B cell (primary cell): ENCODE data around the gene KIAA0825. TPM values are rescaled to one million over a fixed set of nuclear protein-coding genes. Genes with fewer than 3 reads are reported as not detected.

ENCODE experiments used
- ATAC-seq: fragments of 200-7000 bp; cut with Tn5 transposase; one replicate; pipeline ENCODE4 v1.10.0; 2021; ENCODE audit warnings: low read depth, mild to moderate bottlenecking, moderate number of reproducible peaks, moderate library complexity
- CTCF ChIA-PET: fragments of 350-600 bp; sonication (Branson Sonifier 250); formaldehyde crosslinking; loops from one replicate; lab custom pipeline; 2021; ENCODE audit warnings: antibody characterized with exemption, inconsistent platforms; lab: Charles Lee
- POLR2A ChIA-PET: fragments of 350-600 bp; sonication (Branson Sonifier 250); formaldehyde crosslinking; loops from one replicate; lab custom pipeline; 2021; ENCODE audit warnings: antibody characterized with exemption; lab: Charles Lee
- DNase-seq: peaks from one replicate; pipeline ENCODE4 v3.0.0; 2013
- H2AFZ ChIP-seq: 2 replicates; pipeline ENCODE4 v1.6.1; 2012; ENCODE audit warnings: mild to moderate bottlenecking, low read depth, low read length; ENCODE audit not compliant: insufficient read depth, poor library complexity, severe bottlenecking
- H3K27ac ChIP-seq, 2 donors: 1 replicate in 1 of 2; 2 replicates in 1 of 2; pipeline ENCODE4 v1.5.1; 2012 to 2013; ENCODE audit warnings: low read length in 2 of 2, mild to moderate bottlenecking in 2 of 2, moderate library complexity in 1 of 2
- H3K27me3 ChIP-seq, 4 experiments: fragments of 200-600 bp in 1 of 4; sonication (generic) in 1 of 4; replicated peaks in 1 of 4; 1 replicate in 2 of 4; 2 replicates in 2 of 4; pipeline versions ENCODE4 v1.6.1 to v1.7.0; 2013 to 2016; ENCODE audit warnings: low read length in 3 of 4, mild to moderate bottlenecking in 2 of 4, mixed read lengths in 1 of 4, moderate library complexity in 1 of 4; ENCODE audit not compliant: insufficient read depth in 4 of 4, control insufficient read depth in 3 of 4; ENCODE audit errors: control extremely low read depth in 1 of 4
- H3K36me3 ChIP-seq, 2 experiments: replicated peaks in 1 of 2; 1 replicate in 1 of 2; 2 replicates in 1 of 2; pipeline versions ENCODE4 v1.6.1 to v1.7.1; 2013; ENCODE audit warnings: low read length in 1 of 2; ENCODE audit not compliant: insufficient read depth in 2 of 2, control insufficient read depth in 1 of 2; ENCODE audit errors: control extremely low read depth in 1 of 2, extremely low read depth in 1 of 2
- H3K4me1 ChIP-seq, 2 donors: fragments of 200-600 bp in 1 of 2; sonication (generic) in 1 of 2; 1 replicate in 1 of 2; 2 replicates in 1 of 2; pipeline versions ENCODE4 v1.5.1 to v1.6.1; 2013 to 2017; ENCODE audit warnings: low read length in 2 of 2; ENCODE audit not compliant: control insufficient read depth in 2 of 2, insufficient read depth in 2 of 2
- H3K4me2 ChIP-seq: replicated peaks from 2 replicates; pipeline ENCODE3; 2012; ENCODE audit warnings: mild to moderate bottlenecking, low read depth, low read length; ENCODE audit not compliant: poor library complexity, severe bottlenecking
- H3K4me3 ChIP-seq, 5 experiments: fragments of 200-600 bp in 1 of 5; sonication (generic) in 1 of 5; 1 replicate in 3 of 5; 2 replicates in 2 of 5; pipeline versions ENCODE4 v1.5.1 to v1.7.0; 2011 to 2016; ENCODE audit warnings: low read length in 4 of 5, mild to moderate bottlenecking in 4 of 5, low read depth in 2 of 5, control low read depth in 1 of 5, moderate library complexity in 1 of 5; ENCODE audit not compliant: insufficient read depth in 1 of 5; ENCODE audit errors: control extremely low read depth in 1 of 5, extremely low read depth in 1 of 5
- H3K79me2 ChIP-seq: fragments of 200-600 bp; sonication (generic); one replicate; pipeline ENCODE4 v1.6.0; 2016; ENCODE audit warnings: low read length; ENCODE audit not compliant: control insufficient read depth, insufficient read depth
- H3K9ac ChIP-seq: fragments of 200-600 bp; sonication (generic); 2 replicates; pipeline ENCODE4 v1.6.1; 2017; ENCODE audit warnings: mild to moderate bottlenecking, low read length, moderate library complexity
- H3K9me3 ChIP-seq, 3 donors: one replicate each; pipeline versions ENCODE4 v1.6.1 to v1.7.1; 2013; ENCODE audit warnings: low read length in 2 of 3; ENCODE audit not compliant: control insufficient read depth in 2 of 3, insufficient read depth in 1 of 3; ENCODE audit errors: control extremely low read depth in 1 of 3
- H4K20me1 ChIP-seq: 2 replicates; pipeline ENCODE4 v1.6.0; 2012; ENCODE audit warnings: mild to moderate bottlenecking, low read length; ENCODE audit not compliant: insufficient read depth, control insufficient read depth, poor library complexity, severe bottlenecking
- H3K27ac Mint-ChIP-seq: one replicate; pipeline ENCODE4 v1.8.0; 2021; ENCODE audit warnings: mixed read lengths
- H3K27me3 Mint-ChIP-seq: one replicate; pipeline ENCODE4 v1.8.0; 2021; ENCODE audit warnings: mixed read lengths
- H3K4me1 Mint-ChIP-seq: one replicate; pipeline ENCODE4 v1.8.0; 2021; ENCODE audit warnings: mixed read lengths
- H3K4me3 Mint-ChIP-seq: one replicate; pipeline ENCODE4 v1.8.0; 2021; ENCODE audit warnings: mixed read lengths
- H3K9me3 Mint-ChIP-seq: one replicate; pipeline ENCODE4 v1.8.0; 2022; ENCODE audit warnings: mixed read lengths; ENCODE audit not compliant: insufficient read depth
- EZH2 ChIP-seq: IDR thresholded peaks from 2 replicates; pipeline ENCODE4 v1.6.1; 2012; ENCODE audit warnings: borderline replicate concordance, low read depth, mild to moderate bottlenecking, moderate library complexity, low read length; ENCODE audit not compliant: insufficient read depth, poor library complexity, severe bottlenecking
- intact Hi-C: fragments of 100-400 bp; cut with micrococcal nuclease; formaldehyde crosslinking; loops from one replicate; pipeline ENCODE4 v1.10.0; 2022
- polyA plus RNA-seq: library from polyadenylated mRNA; depleted of rRNA; stranded (reverse); fragments of >200 nt; gene quantifications from 2 replicates; pipeline ENCODE4 v1.2.3, GENCODE V29; 2012
- total RNA-seq, 2 donors: library from RNA; stranded (reverse); fragments of 120-200 nt in 1 of 2; gene quantifications; 1 replicate in 1 of 2; 2 replicates in 1 of 2; pipeline versions ENCODE4 v1.2.3 to v1.2.4, GENCODE V29; 2013 to 2022
- TF ChIP-seq, protein P1 (sequence below): fragments of 200-600 bp; IDR thresholded peaks from one replicate; pipeline ENCODE4 v1.8.0; 2022; ENCODE audit warnings: antibody characterized with exemption, mild to moderate bottlenecking

KIAA0825 gene
- total and polyA plus RNA-seq, 2 donors (not counting 1 experiment from before 2014, with no cell fraction given), result 0.43 to 2.7 TPM

- CTCF ChIA-PET, result interaction anchor here (0.6 kb wide), 1 partner anchor 10 kb away, joined by 3 read pairs; no protein-coding TSS in a partner anchor
- H3K9me3 Mint-ChIP-seq, result no peaks in the 10 kb centered on the region
Observed at GRCh38 chr5:94397508-94397907, 220.9 kb downstream of the KIAA0825 start.

GRCh38 chr5:94396687-94397086 lies 221.7 kb downstream of the KIAA0825 start:
- Histone ChIP-seq H4K20me1 (no peaks in the 10 kb centered on the region), H3K4me2 (no peak overlapping the region), H3K4me1 (no peaks in the 10 kb centered on the region), H3K9ac (no peak overlapping the region), H3K27me3 (no peaks in the 10 kb centered on the region), H3K9me3 (no peaks in the 10 kb centered on the region), H3K4me3 (no peak overlapping the region), H3K36me3 (no peaks in the 10 kb centered on the region), H3K79me2 (no peaks in the 10 kb centered on the region), H3K27ac (no peak overlapping the region), H2AFZ (no peak overlapping the region)
- Mint-ChIP-seq H3K27ac (no peak overlapping the region), H3K4me3 (no peak overlapping the region), H3K9me3 (no peaks in the 10 kb centered on the region), H3K4me1 (no peaks in the 10 kb centered on the region), H3K27me3 (no peaks in the 10 kb centered on the region)
- ChIA-PET CTCF (no interaction called here), POLR2A (no interaction called here)
- DNase-seq (no peak), ATAC-seq (no peak)
- intact Hi-C loops, result no loop called here
- TF ChIP-seq, protein P1, sequence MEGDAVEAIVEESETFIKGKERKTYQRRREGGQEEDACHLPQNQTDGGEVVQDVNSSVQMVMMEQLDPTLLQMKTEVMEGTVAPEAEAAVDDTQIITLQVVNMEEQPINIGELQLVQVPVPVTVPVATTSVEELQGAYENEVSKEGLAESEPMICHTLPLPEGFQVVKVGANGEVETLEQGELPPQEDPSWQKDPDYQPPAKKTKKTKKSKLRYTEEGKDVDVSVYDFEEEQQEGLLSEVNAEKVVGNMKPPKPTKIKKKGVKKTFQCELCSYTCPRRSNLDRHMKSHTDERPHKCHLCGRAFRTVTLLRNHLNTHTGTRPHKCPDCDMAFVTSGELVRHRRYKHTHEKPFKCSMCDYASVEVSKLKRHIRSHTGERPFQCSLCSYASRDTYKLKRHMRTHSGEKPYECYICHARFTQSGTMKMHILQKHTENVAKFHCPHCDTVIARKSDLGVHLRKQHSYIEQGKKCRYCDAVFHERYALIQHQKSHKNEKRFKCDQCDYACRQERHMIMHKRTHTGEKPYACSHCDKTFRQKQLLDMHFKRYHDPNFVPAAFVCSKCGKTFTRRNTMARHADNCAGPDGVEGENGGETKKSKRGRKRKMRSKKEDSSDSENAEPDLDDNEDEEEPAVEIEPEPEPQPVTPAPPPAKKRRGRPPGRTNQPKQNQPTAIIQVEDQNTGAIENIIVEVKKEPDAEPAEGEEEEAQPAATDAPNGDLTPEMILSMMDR, result no peak
- no peak for TF ChIP-seq EZH2

More at GRCh38 chr5:94397508-94397907, 220.9 kb downstream of the KIAA0825 start:
- no peak overlapping the region for H3K4me2 ChIP-seq
- ATAC-seq (no peak), DNase-seq (no peak)
- Mint-ChIP-seq H3K27me3 (no peaks in the 10 kb centered on the region), H3K4me3 (no peak overlapping the region), H3K27ac (no peak overlapping the region), H3K4me1 (no peaks in the 10 kb centered on the region)
- no peaks in the 10 kb centered on the region for H3K79me2 ChIP-seq
- no peak overlapping the region for H3K27ac ChIP-seq
- H3K27me3 ChIP-seq, result no peaks in the 10 kb centered on the region
- no peaks in the 10 kb centered on the region for H3K9me3 ChIP-seq
- TF ChIP-seq, protein P1, result no peak
- TF ChIP-seq EZH2, result no peak
- no peak overlapping the region for H3K4me3 ChIP-seq
- no peaks in the 10 kb centered on the region for H3K36me3 ChIP-seq
- no peaks in the 10 kb centered on the region for H3K4me1 ChIP-seq
- H3K9ac ChIP-seq, result no peak overlapping the region
- H4K20me1 ChIP-seq, result no peaks in the 10 kb centered on the region
- POLR2A ChIA-PET, result no interaction called here
- no peak overlapping the region for H2AFZ ChIP-seq
- intact Hi-C loops, result no loop called here
